Middle frontal gyrus (tissue), 1 donor: ENCODE data around the gene CCSER1.
"Not testable (repeated sequence)": the region's sequence is repeated elsewhere in the genome, so short reads cannot be mapped to it uniquely, and the experiment has no call there.

Source experiments
- DNase-seq: peaks from one replicate; pipeline ENCODE4 v3.0.0-alpha.2; 2015; ENCODE audit warnings: low spot score; ENCODE audit errors: extremely low spot score

CCSER1 gene

DNA sequence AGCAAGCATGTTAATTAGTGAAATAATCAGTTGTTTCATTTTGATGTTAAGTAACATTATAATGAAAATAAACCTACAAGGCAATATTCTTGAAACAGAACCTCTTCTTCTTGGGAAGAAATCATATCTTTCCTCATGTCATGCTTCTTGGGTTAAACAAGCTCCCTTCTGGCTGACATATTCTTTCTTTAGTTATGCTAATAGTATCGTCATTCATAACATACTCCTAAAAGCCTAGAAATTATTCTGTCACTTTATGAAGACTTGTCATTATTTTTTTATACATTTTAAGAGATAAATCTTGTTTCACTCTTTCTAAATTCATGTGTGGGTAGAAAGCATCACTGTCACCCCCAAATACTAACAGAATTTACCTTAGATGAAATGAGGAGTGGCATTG, 1129.6 kb downstream of the CCSER1 start:
- DNase-seq, result no peak

DNA sequence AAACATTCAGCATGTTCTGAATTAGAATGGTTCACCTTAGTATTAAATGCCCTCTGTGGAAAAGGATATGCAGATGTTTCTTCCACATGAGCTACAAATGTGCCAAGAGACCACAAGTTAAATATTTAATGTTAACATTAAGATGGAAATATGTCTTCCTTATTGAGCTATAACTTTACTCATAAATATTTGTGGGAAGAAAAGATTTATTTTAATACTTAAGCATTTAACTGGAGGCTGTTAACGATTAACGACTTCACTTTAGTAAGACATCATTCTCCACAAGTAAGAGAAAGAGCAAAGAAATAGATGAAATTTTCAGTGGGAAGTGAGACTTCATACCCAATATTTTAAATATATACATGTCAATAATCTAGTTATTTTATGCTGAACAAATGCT, 1130.5 kb downstream of the CCSER1 start:
- no peak for DNase-seq

DNA sequence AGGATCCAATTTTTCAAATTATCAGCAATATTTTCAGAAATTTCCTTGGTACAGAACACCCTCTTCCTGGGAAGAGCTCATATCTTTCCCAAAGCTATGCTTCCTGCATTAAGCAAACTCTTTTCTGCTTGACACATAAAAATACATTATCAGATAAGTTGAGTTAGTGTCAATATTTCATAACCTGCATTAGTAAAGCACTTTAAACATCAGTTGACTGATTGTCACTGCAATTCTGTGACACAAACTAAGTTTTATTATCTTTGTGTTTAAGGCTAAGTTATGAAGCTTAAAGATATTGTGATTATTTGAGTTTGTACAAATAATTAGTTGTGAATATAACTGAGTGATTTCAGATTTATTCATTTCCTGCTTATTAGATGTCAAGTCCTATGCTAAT, 1131.1 kb downstream of the CCSER1 start:
- DNase-seq, result no peak

DNA sequence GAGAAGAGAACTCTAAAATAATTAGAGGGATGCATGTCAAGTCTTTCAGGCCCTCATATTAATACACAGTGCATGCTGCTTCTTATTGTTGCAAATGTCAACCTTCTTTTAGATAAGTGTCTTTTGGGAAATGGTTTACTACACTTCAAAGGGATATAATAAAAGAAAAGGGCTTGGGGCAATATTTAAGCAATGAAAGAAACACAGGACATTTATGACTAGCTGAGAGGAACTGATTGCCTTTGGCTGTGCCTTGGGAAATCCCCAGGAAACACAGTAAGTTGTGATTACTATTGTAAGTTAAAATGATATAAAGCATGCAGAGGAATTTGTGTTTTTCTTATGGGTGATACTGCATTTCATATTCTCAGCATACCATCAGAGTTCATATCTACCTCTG, 1140.3 kb downstream of the CCSER1 start:
- DNase-seq, result no peak

DNA sequence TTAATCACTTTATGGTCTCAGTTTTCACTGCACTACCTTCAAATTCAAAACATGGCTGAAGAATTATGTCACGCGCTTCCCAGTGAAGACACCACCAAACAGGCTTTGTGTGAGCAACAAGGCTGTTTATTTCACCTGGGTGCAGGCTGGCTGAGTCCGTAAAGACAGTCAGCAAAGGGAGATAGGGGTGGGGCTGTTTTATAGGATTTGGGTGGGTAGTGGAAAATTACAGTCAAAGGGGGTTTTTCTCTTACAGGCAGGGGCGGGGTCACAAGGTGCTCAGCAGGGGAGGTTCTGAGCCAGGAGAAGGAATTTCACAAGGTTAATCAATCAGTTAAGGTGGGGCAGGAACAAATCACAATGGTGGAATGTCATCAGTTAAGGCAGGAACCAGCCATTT, 1141.3 kb downstream of the CCSER1 start:
- DNase-seq, result not testable (repeated sequence)

DNA sequence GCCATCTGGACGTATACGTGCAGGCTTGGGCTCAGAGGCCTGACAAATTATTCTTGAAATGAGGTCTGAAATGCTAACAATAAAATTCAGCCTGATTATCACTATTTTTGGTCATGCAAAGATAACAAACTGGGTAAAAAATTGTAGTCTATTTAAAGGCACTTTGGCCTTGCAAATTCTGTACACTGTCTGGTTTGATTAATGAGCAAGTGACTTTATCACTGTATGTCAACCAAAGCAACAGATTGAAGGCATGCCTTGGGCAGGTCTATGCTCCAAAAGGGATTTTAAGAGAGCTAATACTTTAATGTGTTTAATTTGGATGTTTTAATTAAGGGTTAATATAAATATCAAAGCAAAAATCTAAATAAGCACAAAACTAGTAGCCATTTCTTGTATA, 1141.7 kb downstream of the CCSER1 start:
- no peak for DNase-seq

DNA sequence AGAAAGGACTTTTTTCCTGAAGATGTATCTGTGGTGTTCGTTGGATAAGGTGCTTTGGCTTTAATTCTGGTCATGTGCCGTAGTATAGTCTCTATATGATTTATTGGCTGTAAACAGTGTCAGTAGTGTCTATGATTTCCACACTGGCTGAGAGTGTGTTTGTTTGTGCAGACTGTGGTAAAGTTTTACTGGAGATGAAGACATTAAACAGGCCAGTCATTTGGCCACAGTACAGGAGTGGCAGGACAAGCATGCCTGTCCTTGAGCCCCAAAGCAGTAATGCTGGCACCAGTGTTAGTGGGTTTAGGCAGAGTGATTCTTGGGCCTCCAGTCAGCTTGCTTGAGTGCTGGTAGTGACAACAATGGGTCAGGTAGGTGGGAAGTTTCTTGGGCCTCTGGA, 1152.7 kb downstream of the CCSER1 start:
- DNase-seq, result no peak

DNA sequence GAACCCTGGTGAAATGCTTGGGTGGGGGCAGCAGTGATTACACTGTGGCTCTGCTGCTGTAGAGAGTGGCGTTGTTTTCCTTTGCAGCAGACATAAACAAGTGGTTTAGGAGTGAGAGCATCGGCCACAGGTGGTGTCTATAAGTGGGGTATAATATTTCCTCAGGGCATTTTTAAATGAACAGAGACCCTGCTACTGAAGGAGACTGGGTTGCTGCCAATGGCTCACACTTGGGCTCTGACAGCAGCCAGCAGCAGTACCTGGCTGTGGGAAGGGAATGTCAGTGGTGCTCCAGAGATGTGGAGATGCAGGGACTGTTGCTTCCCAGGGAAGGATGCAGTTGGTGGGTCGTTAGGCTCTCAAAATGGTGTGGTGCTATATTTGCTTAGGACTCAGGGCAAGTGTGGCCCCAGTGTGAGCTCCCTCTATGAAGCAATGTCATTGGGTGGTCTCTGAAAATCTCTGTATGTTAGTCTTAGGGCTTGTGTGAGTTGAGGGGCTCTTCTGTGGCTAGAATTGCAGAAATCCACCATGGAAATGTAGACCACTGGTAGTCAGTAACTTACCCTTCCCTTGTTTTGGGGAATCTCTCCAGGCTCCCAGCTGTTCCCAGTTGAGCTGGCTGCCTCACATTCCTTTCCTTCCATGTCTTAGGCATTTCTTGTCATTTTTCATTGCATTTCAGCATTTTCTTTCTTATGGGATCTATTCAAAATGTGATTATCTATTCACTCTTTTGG, 1153.5 kb downstream of the CCSER1 start:
- DNase-seq, result no peak

DNA sequence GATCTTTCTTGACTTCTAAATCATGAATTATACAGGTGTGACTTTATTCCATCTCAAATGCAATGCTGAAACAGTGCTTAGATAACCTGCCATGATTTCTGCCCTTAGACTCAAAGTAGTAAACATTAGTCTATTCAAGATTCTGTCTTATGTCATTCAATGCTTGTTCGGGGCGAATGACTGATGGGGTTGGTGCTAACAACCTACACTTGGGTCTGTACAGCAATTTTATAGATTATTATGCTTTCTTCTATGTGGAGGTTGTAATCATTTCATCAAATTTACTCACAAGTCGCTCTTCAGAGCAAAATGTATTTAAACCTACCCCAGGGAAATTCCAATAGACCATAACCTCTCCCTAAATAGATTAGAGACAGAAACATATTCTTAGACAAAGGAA, 1155.0 kb downstream of the CCSER1 start:
- DNase-seq, result no peak

DNA sequence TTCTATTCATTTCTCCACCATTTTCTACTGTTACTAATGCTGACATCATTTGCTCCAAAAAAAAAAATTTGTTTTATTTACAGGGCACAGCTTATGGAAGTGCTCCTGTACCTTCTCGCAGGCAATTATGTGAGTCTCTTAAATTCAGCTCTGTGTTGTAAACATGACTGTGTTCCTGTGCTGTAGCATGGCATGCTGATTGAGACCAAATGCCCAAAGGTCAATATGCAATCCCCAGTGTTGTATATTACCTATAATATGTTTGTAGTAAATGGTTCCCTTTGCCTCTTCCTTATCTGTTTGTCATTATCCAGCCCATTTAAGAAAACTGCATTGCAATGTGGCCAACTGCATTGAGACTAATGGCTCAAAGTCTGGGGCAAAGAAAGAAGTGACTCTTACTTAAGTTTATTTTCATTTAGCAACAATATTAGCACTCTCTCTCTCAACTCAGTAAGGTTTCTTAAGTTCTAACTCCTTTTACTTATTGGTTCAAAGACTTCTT, 1156.6 kb downstream of the CCSER1 start:
- DNase-seq, result no peak

DNA sequence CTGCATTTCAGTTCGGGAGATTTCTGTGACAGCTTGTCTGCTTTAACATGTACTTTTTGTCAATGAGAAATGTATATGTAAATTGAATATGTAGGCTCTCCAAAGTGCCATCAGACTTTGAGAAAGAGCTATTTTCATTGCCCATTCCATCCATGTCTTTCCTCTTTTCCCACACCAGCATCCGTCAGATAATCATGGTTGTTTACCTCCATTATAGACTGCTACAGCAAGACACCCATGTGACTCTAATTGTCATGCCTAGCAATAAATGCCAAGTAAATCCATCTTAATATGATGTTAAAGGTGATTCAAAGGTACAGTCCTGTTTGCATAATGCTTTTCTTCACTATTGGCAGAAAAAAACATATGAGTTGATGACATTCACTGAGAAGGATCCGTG, 1157.3 kb downstream of the CCSER1 start:
- DNase-seq, result no peak

DNA sequence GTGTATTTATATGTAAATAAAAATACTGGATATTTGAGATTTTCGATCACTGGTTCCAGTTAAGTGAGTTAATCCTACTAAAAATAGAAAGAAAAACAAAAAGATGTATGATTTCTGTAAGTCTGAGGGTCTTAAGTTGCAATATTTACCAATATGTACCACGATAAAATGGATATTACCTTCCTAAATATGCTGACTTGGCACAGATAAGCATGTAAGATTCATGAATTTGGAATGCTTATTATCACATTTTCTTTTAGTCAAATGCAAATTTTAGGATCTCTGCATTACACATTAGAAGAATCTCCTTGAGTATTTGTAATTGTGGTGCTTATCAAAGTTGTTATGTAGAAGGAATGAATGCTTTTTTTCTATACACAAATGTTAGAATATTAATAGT, 1158.3 kb downstream of the CCSER1 start:
- DNase-seq, result no peak

DNA sequence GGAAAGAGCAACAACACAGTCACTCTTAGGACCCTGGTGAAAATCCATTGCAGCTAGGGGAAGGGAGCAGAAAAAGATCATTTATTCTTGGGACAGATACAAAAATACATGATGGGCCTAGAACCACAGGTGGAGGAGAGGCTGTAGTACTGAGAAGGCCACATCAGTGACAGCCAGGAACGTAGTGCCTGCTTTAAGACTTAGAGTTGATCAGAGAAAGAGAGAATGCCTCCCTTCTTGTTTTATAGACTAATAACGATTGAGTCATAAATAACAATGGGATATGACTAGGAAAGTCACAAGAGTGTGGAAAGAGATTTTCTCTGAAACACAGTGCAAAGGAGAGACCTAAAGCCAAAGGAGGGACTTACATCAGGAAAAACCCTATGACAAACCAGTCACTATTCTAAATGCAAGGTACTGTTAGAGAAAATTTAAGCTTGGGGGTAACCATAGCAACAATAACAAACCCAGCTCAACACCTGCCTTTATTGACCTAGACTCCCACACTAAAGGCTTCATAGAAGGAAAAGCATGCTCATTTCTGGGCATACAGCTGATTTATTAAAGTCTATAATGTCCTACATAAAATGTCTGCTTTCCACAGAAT, 1161.6 kb downstream of the CCSER1 start:
- no peak for DNase-seq

DNA sequence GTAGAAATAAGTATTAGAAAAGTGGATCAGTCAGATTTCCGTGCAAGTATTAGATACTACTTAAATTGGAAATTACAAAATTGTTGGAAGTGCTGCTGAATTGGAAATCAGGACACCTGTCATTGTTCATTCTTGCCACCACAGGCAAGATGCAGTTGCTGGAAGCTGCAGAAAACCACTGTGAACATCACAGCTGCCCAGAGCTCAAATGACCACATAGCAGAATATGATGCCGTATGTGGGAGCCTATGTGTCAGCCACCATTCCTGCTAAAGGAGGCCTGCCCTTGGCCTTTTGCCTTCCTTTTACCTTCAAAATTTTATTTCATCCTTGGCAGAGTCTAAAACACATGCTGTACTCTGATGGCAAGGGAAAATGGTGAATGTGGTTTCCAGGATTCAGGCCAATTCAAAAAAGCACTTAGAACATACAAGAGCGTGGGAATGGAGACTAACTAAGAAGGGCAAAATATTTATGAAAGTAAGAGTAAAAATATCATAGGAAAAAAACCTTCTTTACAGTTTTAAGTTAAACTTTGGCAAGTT, 1171.0 kb downstream of the CCSER1 start:
- DNase-seq, result no peak

DNA sequence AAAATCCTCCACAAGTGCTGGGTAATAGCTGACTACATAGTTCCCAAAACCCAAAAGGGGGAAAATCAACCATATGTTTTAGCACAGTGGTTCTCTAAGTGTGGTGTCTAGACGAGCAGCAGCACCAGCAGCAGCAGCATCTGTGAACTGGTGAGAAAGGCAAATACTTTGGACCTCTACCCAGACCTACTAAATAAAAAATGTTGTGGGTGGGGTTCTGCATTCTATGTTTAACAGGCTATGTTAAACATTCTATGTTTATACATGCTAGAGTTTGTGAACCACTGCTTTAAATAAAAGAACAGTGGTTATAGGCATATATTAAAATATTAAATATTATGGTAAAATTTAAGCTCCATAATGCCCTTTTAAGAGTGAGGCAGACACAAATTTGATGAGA, 1171.6 kb downstream of the CCSER1 start:
- no peak for DNase-seq

DNA sequence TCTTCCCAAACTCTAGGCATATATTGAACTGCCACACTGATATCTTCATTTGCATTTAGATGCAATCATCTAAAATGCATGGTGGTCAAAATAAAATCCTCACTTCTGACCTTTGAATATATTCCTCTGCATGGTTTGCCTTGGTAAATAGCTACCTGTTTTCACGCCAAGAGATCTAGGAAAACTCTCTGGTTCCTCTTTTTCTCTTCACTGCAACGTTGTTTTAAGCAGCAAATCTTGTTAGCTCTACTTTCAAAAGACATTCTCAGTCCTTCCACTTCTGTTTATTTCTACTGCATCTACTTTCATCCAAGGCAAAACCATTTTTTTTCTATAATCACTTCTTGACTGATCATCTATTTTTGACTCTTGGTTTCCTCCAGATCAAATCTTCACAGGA, 1174.9 kb downstream of the CCSER1 start:
- DNase-seq, result no peak

DNA sequence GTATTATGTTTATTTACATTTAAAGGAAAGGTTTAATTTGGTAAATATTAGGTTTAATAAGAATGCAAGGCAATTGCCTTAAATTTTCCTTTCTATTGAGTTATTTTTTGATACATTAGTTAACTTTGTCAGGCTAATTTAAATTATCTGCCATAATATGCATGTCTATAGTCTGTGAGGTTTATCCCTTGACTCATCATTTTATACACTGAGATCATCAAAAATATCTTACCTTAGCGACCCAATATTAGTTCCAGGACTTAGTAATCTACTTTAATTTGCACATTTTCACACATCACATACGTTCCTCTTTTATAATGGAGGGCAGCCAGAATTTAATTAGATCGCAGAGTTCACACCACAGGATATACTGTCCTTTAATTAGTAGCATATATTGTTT, 1177.1 kb downstream of the CCSER1 start:
- DNase-seq, result no peak

DNA sequence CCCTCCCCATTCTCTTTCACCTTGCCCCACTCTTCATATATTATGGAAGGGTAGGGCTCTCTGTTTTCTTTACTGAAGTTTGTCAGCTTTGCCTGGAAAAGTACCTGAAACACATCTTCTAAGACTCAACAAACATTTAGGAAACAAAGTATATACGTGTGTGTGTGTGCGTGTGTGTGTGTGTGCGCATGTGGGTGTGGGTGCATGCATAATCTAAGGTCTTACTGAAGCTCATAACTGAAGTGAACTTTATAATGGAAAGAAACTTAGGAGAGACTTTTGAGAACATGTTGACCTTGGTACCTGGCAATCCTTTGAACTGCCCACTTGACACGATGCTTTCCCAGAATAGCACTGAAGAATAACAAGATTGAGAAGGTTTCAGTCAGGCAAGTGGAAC, 1190.2 kb downstream of the CCSER1 start:
- DNase-seq, result no peak

DNA sequence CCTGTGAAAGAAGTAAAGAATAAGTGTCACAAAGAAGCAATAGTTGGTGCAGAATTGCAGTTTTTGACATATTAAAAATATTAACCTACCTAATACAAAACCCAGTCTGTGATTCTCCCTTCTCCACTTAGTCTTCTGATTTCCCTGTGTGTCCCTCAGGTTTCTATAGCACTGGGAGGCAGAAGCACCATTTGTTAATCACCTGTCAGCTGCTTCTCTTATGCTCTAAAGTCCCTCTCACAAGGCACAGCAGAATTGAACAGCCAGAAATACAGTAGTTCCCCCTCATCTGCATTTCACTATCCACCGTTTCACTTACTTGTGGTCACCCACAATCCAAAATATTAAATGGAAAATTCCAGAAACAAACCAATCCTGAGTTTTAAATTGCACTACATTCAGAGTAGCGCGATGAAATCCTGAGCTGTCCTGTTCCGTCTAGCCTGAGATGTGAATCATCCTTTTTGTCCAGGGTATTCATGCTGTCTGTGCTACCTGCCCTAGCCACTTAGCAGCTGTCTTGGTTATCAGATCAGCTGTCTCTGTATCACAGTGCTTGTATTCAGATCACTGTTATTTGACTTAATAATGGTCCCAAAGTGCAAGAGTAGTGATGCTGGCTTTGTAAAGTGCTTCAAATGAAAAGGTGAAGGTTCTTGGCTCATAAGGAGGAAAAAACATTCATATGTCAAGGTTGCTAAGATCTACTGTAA, 1192.5 kb downstream of the CCSER1 start:
- DNase-seq, result no peak

DNA sequence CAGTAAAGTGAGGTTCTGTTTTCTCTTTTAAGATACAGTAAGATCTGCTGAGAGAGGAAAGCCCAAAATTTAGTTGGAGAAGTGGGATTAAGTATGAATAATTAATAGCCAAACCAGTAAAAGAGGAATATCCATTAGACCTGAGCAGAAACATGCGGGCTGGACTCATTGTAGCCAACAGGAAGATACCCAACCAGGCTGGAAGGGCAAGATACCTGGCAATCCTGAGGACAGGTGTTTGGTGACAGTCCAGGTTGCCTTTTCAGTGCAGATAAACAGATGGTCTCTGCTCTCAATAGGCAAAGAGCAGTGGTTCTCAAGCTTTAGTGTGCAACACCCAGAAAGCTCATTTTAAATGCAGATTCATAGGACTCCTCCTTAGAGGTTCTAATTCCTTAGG, 1195.8 kb downstream of the CCSER1 start:
- no peak for DNase-seq

DNA sequence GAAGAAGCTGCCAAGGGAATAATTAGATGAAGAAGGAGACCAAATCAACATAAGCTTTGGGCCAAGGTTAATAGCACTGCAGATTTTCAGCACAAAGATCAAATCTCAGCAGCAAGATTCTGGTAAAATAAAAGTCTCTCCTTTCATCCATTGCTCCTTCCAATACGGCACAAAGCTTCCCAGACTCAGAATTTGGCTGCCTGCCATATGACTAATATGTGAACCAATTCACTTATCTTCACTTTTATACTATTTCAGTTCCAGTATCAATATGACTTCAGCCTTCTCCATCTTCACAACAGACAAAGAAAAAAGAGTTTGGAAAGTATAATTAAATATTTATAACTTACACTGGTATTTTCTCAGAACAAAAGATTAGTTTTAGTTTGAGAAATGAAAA, 1198.3 kb downstream of the CCSER1 start:
- DNase-seq, result no peak

DNA sequence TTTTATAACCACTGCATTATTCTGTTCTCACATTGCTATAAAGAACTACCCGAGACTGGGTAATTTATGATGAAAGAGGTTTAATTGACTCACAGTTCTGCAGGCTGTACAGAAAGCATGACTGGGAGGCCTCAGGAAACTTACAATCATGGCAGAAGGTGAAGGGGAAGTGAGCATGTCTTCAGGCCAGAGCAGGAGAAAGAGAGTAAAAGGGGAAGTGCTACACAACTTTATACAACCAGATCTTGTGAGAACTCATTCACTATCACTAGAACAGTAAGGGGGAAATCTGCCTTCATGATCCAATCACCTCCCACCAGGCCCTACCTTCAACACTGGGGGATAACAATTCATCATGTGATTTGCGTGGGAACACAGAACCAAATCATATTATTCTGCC, 1199.0 kb downstream of the CCSER1 start:
- DNase-seq, result not testable (repeated sequence)
